ENCODE measurements around the gene AMIGO1.

Gene AMIGO1

DNA sequence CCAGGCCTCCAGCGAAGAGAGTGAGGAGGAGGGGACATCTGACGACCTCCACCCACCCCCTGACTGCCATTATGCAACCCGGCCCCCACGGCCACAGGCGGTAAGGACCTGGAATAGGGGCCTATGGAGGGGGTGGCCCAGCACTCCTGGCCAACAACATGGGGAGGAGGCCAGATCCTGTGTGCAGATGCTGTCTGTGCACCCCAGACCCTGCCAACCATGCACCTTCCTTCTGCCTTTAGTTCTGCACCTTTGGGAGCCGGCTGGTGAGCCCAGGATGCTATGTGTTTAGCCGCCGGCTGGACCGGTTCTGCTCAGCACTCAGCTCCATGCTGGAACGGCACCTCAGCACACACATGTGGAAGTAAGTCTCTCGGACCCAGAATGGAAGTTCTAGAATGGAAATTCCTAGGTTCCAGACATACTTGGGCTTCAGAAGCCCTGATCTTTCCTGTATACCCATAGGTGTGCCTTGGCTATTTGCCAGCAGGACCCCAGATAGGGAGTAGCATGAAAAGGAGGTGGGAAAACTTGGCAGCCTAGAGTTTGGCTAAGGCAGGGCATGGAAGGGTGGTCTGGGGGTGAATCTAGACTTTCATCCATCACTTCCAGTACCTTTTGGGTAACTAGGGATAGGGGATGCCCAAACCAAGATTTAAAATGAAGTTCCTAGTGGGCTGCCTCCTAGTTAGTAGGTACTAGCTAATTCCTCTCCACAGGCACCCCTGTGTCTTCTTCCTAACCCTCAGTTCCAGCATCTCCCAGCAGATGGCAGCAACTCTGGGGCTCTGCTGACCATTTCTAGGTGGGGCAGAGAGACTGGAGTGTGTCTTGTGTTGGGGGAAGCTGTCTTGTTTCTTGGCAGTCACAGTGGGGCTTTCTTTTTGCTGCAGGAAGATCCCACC lies 19.2 kb downstream of the AMIGO1 start:
- Histone ChIP-seq H3K27me3 (ENCODE audit: insufficient read depth, low read length) (no peaks in the 10 kb centered on the region), H3K4me3 (ENCODE audit: low read depth, low read length) (no peak overlapping the region), H3K79me2 (ENCODE audit: control insufficient read depth, insufficient read depth, low read length, unreplicated experiment) (peaks cover 6% of the 10 kb centered on the region), H2AFZ (ENCODE audit: low read length, unreplicated experiment) (no peak overlapping the region), H3K27ac (ENCODE audit: low read depth, low read length) (no peak overlapping the region), H3K4me1 (ENCODE audit: control insufficient read depth, insufficient read depth, low read length, unreplicated experiment) (peaks cover 20% of the 10 kb centered on the region), H3K36me3 (ENCODE audit: insufficient read depth, low read length) (no peaks in the 10 kb centered on the region)

DNA sequence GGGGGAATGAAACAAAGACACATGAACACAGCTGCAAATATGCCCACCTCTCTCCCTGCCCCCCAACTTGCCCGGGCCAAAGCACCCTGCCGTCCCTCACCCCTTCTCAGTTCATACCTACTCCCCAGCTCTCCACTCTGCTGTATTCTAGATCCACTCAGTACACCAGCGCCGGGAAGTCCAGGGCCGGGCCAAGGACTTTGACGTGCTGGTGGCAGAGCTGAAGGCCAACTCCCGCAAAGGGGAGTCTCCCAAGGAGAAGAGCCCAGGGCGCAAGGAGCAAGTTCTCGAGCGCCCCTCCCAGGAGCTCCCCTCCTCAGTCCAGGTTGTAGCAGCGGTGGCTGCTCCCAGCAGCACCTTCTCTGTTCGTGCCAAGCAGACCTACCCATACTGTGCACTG lies 20.8 kb downstream of the AMIGO1 start:
- no peaks in the 10 kb centered on the region for H3K36me3 ChIP-seq (ENCODE audit: insufficient read depth, low read length)
- H2AFZ ChIP-seq (ENCODE audit: low read length, unreplicated experiment): no peak overlapping the region
- peaks cover 22% of the 10 kb centered on the region for H3K4me1 ChIP-seq (ENCODE audit: control insufficient read depth, insufficient read depth, low read length, unreplicated experiment)
- no peaks in the 10 kb centered on the region for H3K79me2 ChIP-seq (ENCODE audit: control insufficient read depth, insufficient read depth, low read length, unreplicated experiment)
- H3K27me3 ChIP-seq (ENCODE audit: insufficient read depth, low read length): no peaks in the 10 kb centered on the region
- no peak overlapping the region for H3K27ac ChIP-seq (ENCODE audit: low read depth, low read length)
- no peak overlapping the region for H3K4me3 ChIP-seq (ENCODE audit: low read depth, low read length)

DNA sequence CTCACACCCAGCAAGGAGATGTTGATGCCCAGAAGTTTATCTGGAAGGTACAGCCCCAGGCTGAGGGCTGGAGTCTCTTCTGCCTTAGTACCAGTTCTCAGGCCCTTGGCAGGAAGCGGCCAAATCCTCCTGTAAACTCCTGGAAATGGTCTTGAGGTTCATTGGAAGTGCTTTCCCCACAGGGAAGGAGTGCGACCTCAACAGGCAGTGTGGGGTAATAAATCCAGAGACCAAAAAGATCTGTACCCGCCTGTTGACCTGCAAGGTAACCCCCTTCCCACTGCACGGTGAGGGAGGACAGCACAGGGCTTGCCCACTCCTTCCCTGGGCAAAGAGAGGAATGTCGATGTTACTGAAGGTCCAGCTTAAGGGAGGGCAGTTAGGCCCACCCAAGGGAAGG lies 21.3 kb downstream of the AMIGO1 start:
- no peak overlapping the region for H3K4me3 ChIP-seq (ENCODE audit: low read depth, low read length)
- peaks cover under 1% of the 10 kb centered on the region; the same call in 1 of the 2 replicates for H3K27me3 ChIP-seq (ENCODE audit: insufficient read depth, low read length)
- no peaks in the 10 kb centered on the region for H3K36me3 ChIP-seq (ENCODE audit: insufficient read depth, low read length)
- no peak overlapping the region for H2AFZ ChIP-seq (ENCODE audit: low read length, unreplicated experiment)
- peaks cover 18% of the 10 kb centered on the region for H3K4me1 ChIP-seq (ENCODE audit: control insufficient read depth, insufficient read depth, low read length, unreplicated experiment)
- H3K79me2 ChIP-seq (ENCODE audit: control insufficient read depth, insufficient read depth, low read length, unreplicated experiment): no peaks in the 10 kb centered on the region
- H3K27ac ChIP-seq (ENCODE audit: low read depth, low read length): no peak overlapping the region

DNA sequence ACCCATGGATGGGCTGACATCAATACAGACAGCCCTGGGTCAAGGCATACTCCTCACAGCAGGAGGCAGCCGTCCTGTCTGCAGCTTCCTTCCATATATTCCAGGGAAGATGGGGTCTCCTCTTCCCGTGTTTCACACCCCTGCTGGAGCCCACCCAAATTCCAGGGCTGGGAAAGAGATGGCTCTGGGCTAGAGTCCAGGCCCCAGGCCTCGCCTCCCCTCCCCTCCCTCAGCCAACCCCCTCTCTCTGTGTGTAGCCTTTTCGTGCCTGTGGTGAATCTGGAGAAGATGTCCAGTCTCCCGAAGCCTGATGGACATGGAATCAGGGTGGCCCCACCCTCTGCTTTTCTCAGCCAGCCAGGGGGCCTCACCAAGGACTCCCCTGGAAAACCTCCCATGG lies 22.3 kb downstream of the AMIGO1 start:
- H3K27me3 ChIP-seq (ENCODE audit: insufficient read depth, low read length): peaks cover 9% of the 10 kb centered on the region
- no peak overlapping the region for H3K27ac ChIP-seq (ENCODE audit: low read depth, low read length)
- peaks cover 15% of the 10 kb centered on the region for H3K4me1 ChIP-seq (ENCODE audit: control insufficient read depth, insufficient read depth, low read length, unreplicated experiment)
- H3K79me2 ChIP-seq (ENCODE audit: control insufficient read depth, insufficient read depth, low read length, unreplicated experiment): no peaks in the 10 kb centered on the region
- H3K4me3 ChIP-seq (ENCODE audit: low read depth, low read length): no peak overlapping the region
- no peaks in the 10 kb centered on the region for H3K36me3 ChIP-seq (ENCODE audit: insufficient read depth, low read length)
- H2AFZ ChIP-seq (ENCODE audit: low read length, unreplicated experiment): no peak overlapping the region

DNA sequence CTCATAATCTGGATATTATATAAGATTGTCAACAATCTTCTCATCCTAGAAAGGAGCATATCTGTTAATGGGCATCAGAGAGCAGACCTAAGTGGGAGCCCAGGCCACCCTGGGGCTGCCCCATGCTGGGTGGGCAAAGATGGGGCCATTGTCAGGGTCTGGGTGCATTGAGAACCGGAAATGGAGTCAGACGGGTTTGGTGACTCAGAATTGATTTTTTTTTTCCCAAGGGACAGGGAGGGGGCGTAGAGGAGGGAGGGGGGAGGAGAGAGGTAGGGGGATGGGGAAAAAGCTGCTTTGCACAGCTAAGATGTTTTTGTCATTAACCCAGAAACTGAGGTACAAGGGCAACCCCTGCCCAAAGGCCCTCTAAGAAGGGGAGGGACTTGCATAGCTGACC lies 24.5 kb downstream of the AMIGO1 start:
- Histone ChIP-seq H3K36me3 (ENCODE audit: insufficient read depth, low read length) (no peaks in the 10 kb centered on the region), H2AFZ (ENCODE audit: low read length, unreplicated experiment) (peak overlapping the region; percentile 72), H3K27me3 (ENCODE audit: insufficient read depth, low read length) (peaks cover 31% of the 10 kb centered on the region), H3K79me2 (ENCODE audit: control insufficient read depth, insufficient read depth, low read length, unreplicated experiment) (no peaks in the 10 kb centered on the region), H3K27ac (ENCODE audit: low read depth, low read length) (peak overlapping the region; percentile 80; the same call in 1 of the 2 replicates), H3K4me3 (ENCODE audit: low read depth, low read length) (peak overlapping the region; percentile 87), H3K4me1 (ENCODE audit: control insufficient read depth, insufficient read depth, low read length, unreplicated experiment) (peaks cover 15% of the 10 kb centered on the region)

DNA sequence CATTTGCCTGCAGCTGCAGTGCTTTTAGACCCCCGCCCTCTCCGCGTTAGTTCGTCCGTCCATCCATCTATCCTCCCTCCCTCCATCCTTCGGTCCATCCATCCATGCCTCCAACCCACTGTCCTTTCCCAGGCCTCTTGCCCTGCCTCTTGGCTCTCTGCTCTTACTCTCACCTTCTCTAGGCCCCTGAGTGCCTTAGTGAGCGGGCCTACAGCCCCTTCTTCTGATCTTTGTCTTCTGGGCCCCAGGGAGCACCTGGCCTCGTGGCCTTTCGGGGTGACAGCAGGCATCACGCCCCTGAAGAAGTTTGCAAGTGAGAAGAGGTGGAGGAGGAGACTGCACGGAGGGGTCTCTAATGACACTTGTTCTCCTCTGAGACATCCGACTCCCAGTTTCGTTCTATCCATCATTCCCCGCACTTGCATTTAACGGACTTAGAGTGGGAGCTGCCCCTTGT lies 25.0 kb downstream of the AMIGO1 start:
- H3K36me3 ChIP-seq (ENCODE audit: insufficient read depth, low read length): no peaks in the 10 kb centered on the region
- peak overlapping the region; percentile 72 for H2AFZ ChIP-seq (ENCODE audit: low read length, unreplicated experiment)
- H3K27me3 ChIP-seq (ENCODE audit: insufficient read depth, low read length): peaks cover 34% of the 10 kb centered on the region
- peaks cover 15% of the 10 kb centered on the region for H3K4me1 ChIP-seq (ENCODE audit: control insufficient read depth, insufficient read depth, low read length, unreplicated experiment)
- H3K79me2 ChIP-seq (ENCODE audit: control insufficient read depth, insufficient read depth, low read length, unreplicated experiment): no peaks in the 10 kb centered on the region
- peak overlapping the region; percentile 80; the same call in 1 of the 2 replicates for H3K27ac ChIP-seq (ENCODE audit: low read depth, low read length)
- peak overlapping the region; percentile 87 for H3K4me3 ChIP-seq (ENCODE audit: low read depth, low read length)

DNA sequence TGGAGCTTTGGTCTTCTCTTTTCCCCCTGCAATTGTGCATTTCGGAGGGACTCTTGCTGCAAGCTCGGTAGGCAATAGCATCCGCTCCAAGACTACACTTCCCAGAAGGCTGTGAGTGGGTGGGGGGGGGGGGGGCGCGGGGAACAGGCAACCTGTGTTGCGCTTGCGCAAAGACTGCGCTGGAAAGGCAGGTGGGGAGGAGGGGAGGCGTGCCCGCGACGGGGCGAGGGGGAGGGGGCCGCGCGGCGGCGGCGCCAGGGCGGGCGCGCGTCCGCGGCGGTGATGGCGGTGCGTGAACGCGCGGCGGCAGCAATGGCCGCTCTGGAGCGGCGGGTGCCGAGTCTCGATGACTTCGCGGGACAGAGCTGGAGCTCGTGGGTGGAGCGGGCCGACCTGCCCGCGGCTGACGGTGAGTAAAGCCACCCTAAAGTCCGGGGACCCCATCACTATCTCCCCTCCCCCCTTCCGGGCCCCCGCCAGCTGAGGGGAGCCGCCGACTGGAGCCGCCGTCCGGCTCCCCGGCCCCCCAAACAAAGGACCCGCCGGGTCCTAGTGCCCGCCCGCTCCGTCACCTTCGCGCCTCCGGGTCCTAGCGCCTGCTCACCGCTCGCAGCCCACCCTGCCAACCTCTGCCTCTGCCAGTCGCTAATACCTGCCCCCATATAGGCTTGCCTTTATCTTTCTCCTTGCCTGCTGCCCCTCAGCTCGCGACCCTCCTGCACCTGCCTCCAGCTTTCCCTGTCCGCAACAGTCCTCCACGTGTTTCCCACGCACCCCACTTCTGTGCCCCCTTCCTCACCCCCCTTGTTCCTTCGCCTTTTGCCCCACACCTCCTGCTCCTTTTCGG lies 25.6 kb downstream of the AMIGO1 start, which contains the start of gene ATXN7L2:
TSS of gene ATXN7L2 (plus strand) at position 234 of the 847 bp plus-strand sequence. CDS start at position 283, 49 bp downstream.
- Histone ChIP-seq H3K79me2 (ENCODE audit: control insufficient read depth, insufficient read depth, low read length, unreplicated experiment) (no peaks in the 10 kb centered on the region), H3K27ac (ENCODE audit: low read depth, low read length) (peak within 1 kb of the TSS; percentile 80), H2AFZ (ENCODE audit: low read length, unreplicated experiment) (peak within 1 kb of the TSS; percentile 87), H3K27me3 (ENCODE audit: insufficient read depth, low read length) (peaks cover 40% of the 10 kb centered on the region), H3K36me3 (ENCODE audit: insufficient read depth, low read length) (no peaks in the 10 kb centered on the region), H3K4me1 (ENCODE audit: control insufficient read depth, insufficient read depth, low read length, unreplicated experiment) (peaks cover 15% of the 10 kb centered on the region), H3K4me3 (ENCODE audit: low read depth, low read length) (peak within 1 kb of the TSS; percentile 87)

DNA sequence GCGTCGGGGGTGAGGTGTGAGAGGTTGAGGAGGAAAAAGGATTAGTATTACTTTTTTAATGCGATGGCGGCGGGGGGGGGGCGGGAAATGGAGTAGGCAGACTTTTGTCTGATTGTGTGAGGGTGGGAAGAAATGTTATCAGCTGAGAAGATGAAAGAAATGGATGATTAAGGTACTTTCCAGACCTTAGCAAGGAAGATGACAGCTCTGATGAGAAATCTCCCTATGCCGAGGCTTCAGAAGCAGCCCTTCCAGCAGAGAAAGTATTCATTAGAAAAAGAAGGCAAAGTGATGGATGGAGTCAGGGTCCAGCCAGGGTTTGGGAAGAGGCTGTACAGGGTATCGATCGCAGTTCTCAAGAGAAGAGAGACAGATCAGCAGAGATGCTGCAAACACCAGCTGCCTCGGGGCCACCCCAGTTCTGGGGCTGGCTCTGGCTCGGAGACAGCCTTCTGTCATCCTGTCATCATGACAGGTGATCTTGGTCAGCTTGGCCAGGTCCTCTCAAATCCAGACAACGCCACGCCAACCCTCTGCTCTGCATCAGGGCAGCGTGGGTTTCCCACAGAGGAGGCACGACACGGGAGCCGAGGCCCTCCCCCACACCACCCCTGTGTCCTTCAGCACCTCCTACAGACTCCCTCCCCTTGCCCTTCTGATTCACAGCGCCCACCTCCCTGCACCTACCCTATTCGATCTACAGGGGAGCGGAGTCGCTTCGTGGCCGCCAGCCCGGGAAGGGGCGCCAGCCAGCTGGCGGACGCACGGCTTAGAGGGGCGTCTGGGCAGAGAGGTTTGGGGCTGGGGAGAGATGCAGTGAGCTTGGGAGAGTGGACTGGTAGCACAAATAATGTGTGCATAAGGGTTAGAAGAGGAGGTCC lies 26.5 kb downstream of the AMIGO1 start:
- peaks cover 49% of the 10 kb centered on the region for H3K27me3 ChIP-seq (ENCODE audit: insufficient read depth, low read length)
- H2AFZ ChIP-seq (ENCODE audit: low read length, unreplicated experiment): peak overlapping the region; percentile 87
- peaks cover 15% of the 10 kb centered on the region for H3K4me1 ChIP-seq (ENCODE audit: control insufficient read depth, insufficient read depth, low read length, unreplicated experiment)
- H3K79me2 ChIP-seq (ENCODE audit: control insufficient read depth, insufficient read depth, low read length, unreplicated experiment): no peaks in the 10 kb centered on the region
- H3K27ac ChIP-seq (ENCODE audit: low read depth, low read length): no peak overlapping the region
- no peaks in the 10 kb centered on the region for H3K36me3 ChIP-seq (ENCODE audit: insufficient read depth, low read length)
- peak overlapping the region; percentile 80 for H3K4me3 ChIP-seq (ENCODE audit: low read depth, low read length)

DNA sequence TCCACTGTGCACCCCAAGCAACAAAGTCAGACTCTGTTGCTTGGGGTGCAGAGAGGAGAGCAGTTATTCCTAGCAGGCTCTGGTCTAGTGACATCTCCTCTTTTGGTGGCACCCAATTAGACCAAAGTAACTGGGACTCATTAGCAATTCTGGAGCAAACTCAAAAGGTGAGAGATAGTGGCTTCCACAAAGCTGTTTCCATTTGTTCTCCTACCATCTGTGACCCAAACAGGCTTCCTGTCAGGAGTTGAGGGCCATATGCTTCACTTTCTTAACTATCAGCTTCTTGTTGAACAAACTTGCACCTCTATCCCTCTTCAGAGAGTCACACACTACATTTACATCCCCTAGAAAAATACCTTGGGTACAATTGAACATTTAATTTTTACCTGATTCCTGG lies 27.3 kb downstream of the AMIGO1 start:
- Histone ChIP-seq H3K27me3 (ENCODE audit: insufficient read depth, low read length) (peaks cover 56% of the 10 kb centered on the region), H3K27ac (ENCODE audit: low read depth, low read length) (no peak overlapping the region), H2AFZ (ENCODE audit: low read length, unreplicated experiment) (no peak overlapping the region), H3K36me3 (ENCODE audit: insufficient read depth, low read length) (no peaks in the 10 kb centered on the region), H3K4me3 (ENCODE audit: low read depth, low read length) (no peak overlapping the region), H3K79me2 (ENCODE audit: control insufficient read depth, insufficient read depth, low read length, unreplicated experiment) (no peaks in the 10 kb centered on the region), H3K4me1 (ENCODE audit: control insufficient read depth, insufficient read depth, low read length, unreplicated experiment) (peaks cover 15% of the 10 kb centered on the region)

DNA sequence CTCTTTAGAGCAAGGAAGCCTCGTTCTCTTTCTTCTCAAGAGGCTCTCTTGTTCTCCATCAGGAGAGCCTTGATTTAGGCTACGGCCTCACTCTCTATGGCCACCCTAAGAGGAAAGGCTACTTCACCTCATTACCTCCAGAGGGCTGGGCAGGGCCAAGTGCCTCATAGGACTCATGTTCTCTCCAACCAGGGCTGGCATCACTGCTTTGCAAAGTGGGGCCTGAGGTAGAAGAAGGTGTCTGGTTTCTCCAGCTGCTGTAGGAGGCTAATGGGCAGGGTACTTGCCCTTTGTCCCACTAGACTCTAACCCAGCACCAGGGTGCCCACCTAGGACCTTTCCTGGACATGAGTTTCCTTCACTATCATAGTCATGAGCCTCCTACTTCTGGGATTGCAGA lies 27.9 kb downstream of the AMIGO1 start:
- peaks cover 62% of the 10 kb centered on the region for H3K27me3 ChIP-seq (ENCODE audit: insufficient read depth, low read length)
- H3K27ac ChIP-seq (ENCODE audit: low read depth, low read length): no peak overlapping the region
- no peak overlapping the region for H2AFZ ChIP-seq (ENCODE audit: low read length, unreplicated experiment)
- no peak overlapping the region for H3K4me3 ChIP-seq (ENCODE audit: low read depth, low read length)
- H3K36me3 ChIP-seq (ENCODE audit: insufficient read depth, low read length): no peaks in the 10 kb centered on the region
- peaks cover 15% of the 10 kb centered on the region for H3K4me1 ChIP-seq (ENCODE audit: control insufficient read depth, insufficient read depth, low read length, unreplicated experiment)
- H3K79me2 ChIP-seq (ENCODE audit: control insufficient read depth, insufficient read depth, low read length, unreplicated experiment): no peaks in the 10 kb centered on the region
